HG03159 (cell line): ENCODE results near the gene PTPRN2.

Experiments used
- ATAC-seq: cut with Tn5 transposase; IDR thresholded peaks from one replicate; pipeline ENCODE4 v1.9.1; 2021; ENCODE audit warnings: mild to moderate bottlenecking, moderate library complexity; ENCODE audit not compliant: unreplicated experiment

PTPRN2 gene

GRCh38 chr7:157979636-157980340 lies 607.8 kb downstream of the PTPRN2 start:
- no peak for ATAC-seq

GRCh38 chr7:157978766-157979165 lies 608.9 kb downstream of the PTPRN2 start:
- no peak for ATAC-seq

GRCh38 chr7:157977717-157978496 lies 609.7 kb downstream of the PTPRN2 start:
- no peak for ATAC-seq

- no peak for ATAC-seq
Observed at GRCh38 chr7:157977306-157977705, 610.3 kb downstream of the PTPRN2 start.

- no peak for ATAC-seq
Observed at GRCh38 chr7:157976406-157976805, 611.2 kb downstream of the PTPRN2 start.

GRCh38 chr7:157975401-157976372 lies 611.9 kb downstream of the PTPRN2 start:
- no peak for ATAC-seq

GRCh38 chr7:157974678-157975230 lies 612.9 kb downstream of the PTPRN2 start:
- ATAC-seq, result no peak

GRCh38 chr7:157973971-157974677 lies 613.5 kb downstream of the PTPRN2 start:
- no peak for ATAC-seq

GRCh38 chr7:157972914-157973313 lies 614.7 kb downstream of the PTPRN2 start:
- no peak for ATAC-seq

- no peak for ATAC-seq
Observed at GRCh38 chr7:157971501-157971900, 616.1 kb downstream of the PTPRN2 start.

- no peak for ATAC-seq
Observed at GRCh38 chr7:157970744-157971143, 616.9 kb downstream of the PTPRN2 start.

GRCh38 chr7:157969995-157970394 lies 617.6 kb downstream of the PTPRN2 start:
- no peak for ATAC-seq

- no peak for ATAC-seq
Observed at GRCh38 chr7:157966490-157966889, 621.1 kb downstream of the PTPRN2 start.

- no peak for ATAC-seq
Observed at GRCh38 chr7:157964521-157964920, 623.1 kb downstream of the PTPRN2 start.

- ATAC-seq, result no peak
Observed at GRCh38 chr7:157964016-157964415, 623.6 kb downstream of the PTPRN2 start.

- ATAC-seq, result no peak
Observed at GRCh38 chr7:157963526-157963925, 624.1 kb downstream of the PTPRN2 start.

GRCh38 chr7:157962458-157963306 lies 624.9 kb downstream of the PTPRN2 start:
- no peak for ATAC-seq

GRCh38 chr7:157961731-157962457 lies 625.7 kb downstream of the PTPRN2 start:
- no peak for ATAC-seq
